Adrenal gland (tissue), 5 donors: ENCODE results near the gene SLC4A7.

Experiments used
- POLR2A ChIP-seq, 2 donors: fragments of 450-650 bp; IDR thresholded peaks; one replicate each; pipeline ENCODE4 v1.6.1; 2017; ENCODE audit warnings: antibody characterized with exemption in 2 of 2, mild to moderate bottlenecking in 2 of 2, moderate library complexity in 1 of 2
- TF ChIP-seq, protein P1 (sequence below), 6 experiments: fragments of 450-650 bp in 4 of 6; fragments of 200-600 bp in 2 of 6; sonication (generic) in 1 of 6; IDR thresholded peaks; 1 replicate in 5 of 6; 2 replicates in 1 of 6; pipeline versions ENCODE4 v1.5.1 to v1.8.0; 2016 to 2021; ENCODE audit warnings: antibody characterized with exemption in 6 of 6, mild to moderate bottlenecking in 2 of 6, moderate library complexity in 1 of 6
- donor health status: DM: no; HTN: no; CAD: no.

DNA sequence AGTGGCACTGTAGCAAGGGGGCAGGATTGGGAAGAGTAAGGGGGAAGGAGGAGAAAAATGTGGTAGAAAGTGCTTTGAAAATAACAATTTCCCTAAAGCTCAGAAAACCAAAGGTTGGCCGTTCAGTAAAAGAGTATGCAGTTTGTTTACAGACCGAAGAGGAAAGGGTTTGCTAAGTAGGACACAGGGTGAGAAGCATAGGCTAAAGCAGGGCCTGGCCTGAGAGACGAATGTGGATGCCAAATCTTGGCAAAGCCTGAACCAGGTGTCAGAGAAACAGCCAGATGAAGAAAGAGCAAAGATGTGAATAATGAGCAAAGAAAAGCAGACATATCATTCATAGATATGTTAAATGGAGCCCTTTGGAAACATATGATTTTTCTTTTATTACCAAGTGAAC is 132.1 kb downstream of the SLC4A7 start:
- TF ChIP-seq, protein P1, sequence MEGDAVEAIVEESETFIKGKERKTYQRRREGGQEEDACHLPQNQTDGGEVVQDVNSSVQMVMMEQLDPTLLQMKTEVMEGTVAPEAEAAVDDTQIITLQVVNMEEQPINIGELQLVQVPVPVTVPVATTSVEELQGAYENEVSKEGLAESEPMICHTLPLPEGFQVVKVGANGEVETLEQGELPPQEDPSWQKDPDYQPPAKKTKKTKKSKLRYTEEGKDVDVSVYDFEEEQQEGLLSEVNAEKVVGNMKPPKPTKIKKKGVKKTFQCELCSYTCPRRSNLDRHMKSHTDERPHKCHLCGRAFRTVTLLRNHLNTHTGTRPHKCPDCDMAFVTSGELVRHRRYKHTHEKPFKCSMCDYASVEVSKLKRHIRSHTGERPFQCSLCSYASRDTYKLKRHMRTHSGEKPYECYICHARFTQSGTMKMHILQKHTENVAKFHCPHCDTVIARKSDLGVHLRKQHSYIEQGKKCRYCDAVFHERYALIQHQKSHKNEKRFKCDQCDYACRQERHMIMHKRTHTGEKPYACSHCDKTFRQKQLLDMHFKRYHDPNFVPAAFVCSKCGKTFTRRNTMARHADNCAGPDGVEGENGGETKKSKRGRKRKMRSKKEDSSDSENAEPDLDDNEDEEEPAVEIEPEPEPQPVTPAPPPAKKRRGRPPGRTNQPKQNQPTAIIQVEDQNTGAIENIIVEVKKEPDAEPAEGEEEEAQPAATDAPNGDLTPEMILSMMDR (IDR thresholded peaks at IDR 0.05) = no peak
- TF ChIP-seq POLR2A (IDR thresholded peaks at IDR 0.05) = no peak
